GM23338 (cell line): ENCODE results near the gene MRFAP1.
"Not testable (repeated sequence)": the region's sequence is repeated elsewhere in the genome, so short reads cannot be mapped to it uniquely, and the experiment has no call there.

Source experiments
- CREB1 ChIP-seq: fragments of 250-450 bp; sonication (Bioruptor Pico); IDR thresholded peaks from 2 replicates; pipeline ENCODE4 v1.5.0; 2020; ENCODE audit warnings: low read depth, mild to moderate bottlenecking, moderate library complexity
- CTCF ChIP-seq, 2 experiments: fragments of 200-600 bp in 1 of 2; sonication (generic) in 1 of 2; conservative IDR thresholded peaks; 2 replicates each; pipeline versions ENCODE4 v1.5.1 to v1.6.1; 2016 to 2017; ENCODE audit warnings: antibody characterized with exemption in 2 of 2, low read depth in 2 of 2, mild to moderate bottlenecking in 2 of 2, moderate library complexity in 1 of 2
- ETS1 ChIP-seq: IDR thresholded peaks from 2 replicates; pipeline ENCODE4 v1.6.1; 2016; ENCODE audit warnings: antibody characterized with exemption
- EZH2 ChIP-seq: fragments of 200-600 bp; sonication (generic); IDR thresholded peaks from one replicate; pipeline ENCODE4 v1.8.0; 2017; ENCODE audit warnings: antibody characterized with exemption, mild to moderate bottlenecking, low read depth; ENCODE audit not compliant: unreplicated experiment
- EZH2phosphoT487 ChIP-seq: fragments of 200-600 bp; sonication (generic); IDR thresholded peaks from one replicate; pipeline ENCODE4 v1.8.1; 2018; ENCODE audit warnings: antibody characterized with exemption; ENCODE audit not compliant: unreplicated experiment
- JUNB ChIP-seq: IDR thresholded peaks from one replicate; pipeline ENCODE4 v1.6.1; 2016; ENCODE audit warnings: antibody characterized with exemption; ENCODE audit not compliant: unreplicated experiment
- POLR2AphosphoS5 ChIP-seq: IDR thresholded peaks from 2 replicates; pipeline ENCODE4 v1.6.1; 2016; ENCODE audit warnings: antibody characterized with exemption, low read depth
- REST ChIP-seq: IDR thresholded peaks from one replicate; pipeline ENCODE4 v1.6.1; 2018; ENCODE audit warnings: antibody characterized with exemption; ENCODE audit not compliant: unreplicated experiment
- STAT1 ChIP-seq: IDR thresholded peaks from one replicate; pipeline ENCODE4 v1.6.1; 2016; ENCODE audit warnings: antibody characterized with exemption; ENCODE audit not compliant: unreplicated experiment

DNA sequence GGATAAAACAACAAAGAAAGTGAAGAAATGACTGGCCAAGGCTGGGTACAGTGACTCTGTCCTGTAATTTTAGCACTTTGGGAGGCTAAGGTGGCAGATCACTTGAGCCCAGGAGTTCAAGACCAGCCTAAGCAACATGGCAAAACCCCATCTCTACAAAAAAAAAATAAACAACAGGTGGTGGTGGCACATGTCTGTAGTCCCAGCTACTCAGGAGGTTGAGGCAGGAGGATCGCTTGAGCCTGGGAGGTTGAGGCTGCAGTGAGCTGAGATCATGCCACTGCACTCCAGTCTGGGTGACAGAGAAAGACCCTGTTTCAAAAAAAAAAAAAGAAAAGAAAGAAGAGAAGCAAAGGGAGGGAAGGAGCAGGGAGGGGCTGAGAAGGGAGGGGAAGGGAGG is 12.0 kb upstream of the MRFAP1 start:
- not testable (repeated sequence) for TF ChIP-seq CTCF (conservative IDR thresholded peaks at IDR 0.05; ENCODE audit: low read depth in 2 of 2); POLR2AphosphoS5; EZH2; REST; STAT1; ETS1; JUNB; CREB1 (CRISPR knock-in tag); EZH2phosphoT487
